Breast epithelium (tissue), 3 donors: ENCODE results near the gene OSR1.

Source experiments
- POLR2AphosphoS5 ChIP-seq, 3 donors: sonication (generic); formaldehyde crosslinking; IDR thresholded peaks; one replicate each; pipeline ENCODE4 v1.6.1; 2017; ENCODE audit warnings: antibody characterized with exemption in 3 of 3
- TF ChIP-seq, protein P1 (sequence below), 3 donors: fragments of 450-650 bp; IDR thresholded peaks; one replicate each; pipeline ENCODE4 v1.5.1; 2016 to 2017; ENCODE audit warnings: antibody characterized with exemption in 3 of 3, mild to moderate bottlenecking in 3 of 3, moderate library complexity in 3 of 3

DNA sequence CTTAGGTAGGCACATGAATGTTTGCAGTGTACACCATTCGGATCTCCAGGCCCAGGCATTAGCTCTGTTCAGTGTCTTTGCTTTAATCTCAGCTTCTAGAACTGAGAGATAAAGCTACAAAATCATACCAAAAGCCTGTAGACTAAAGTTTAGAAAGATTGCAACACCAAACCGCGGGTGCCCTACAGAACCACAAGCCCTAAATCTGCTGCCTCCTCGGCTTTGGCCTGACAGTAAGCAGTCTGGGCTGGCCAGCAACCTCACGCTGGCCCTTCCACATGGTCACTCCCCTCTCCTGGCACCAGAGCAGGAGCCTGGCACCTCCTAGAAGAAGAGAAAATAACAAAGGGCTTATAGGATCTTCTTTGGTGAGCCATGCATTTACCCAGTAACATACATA is 8.9 kb upstream of the OSR1 start:
- TF ChIP-seq, protein P1, sequence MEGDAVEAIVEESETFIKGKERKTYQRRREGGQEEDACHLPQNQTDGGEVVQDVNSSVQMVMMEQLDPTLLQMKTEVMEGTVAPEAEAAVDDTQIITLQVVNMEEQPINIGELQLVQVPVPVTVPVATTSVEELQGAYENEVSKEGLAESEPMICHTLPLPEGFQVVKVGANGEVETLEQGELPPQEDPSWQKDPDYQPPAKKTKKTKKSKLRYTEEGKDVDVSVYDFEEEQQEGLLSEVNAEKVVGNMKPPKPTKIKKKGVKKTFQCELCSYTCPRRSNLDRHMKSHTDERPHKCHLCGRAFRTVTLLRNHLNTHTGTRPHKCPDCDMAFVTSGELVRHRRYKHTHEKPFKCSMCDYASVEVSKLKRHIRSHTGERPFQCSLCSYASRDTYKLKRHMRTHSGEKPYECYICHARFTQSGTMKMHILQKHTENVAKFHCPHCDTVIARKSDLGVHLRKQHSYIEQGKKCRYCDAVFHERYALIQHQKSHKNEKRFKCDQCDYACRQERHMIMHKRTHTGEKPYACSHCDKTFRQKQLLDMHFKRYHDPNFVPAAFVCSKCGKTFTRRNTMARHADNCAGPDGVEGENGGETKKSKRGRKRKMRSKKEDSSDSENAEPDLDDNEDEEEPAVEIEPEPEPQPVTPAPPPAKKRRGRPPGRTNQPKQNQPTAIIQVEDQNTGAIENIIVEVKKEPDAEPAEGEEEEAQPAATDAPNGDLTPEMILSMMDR (IDR thresholded peaks at IDR 0.05), result no peak
- TF ChIP-seq POLR2AphosphoS5 (IDR thresholded peaks at IDR 0.05), result no peak
